Cardiac fibroblast (primary cell): ENCODE measurements around the gene MBOAT1.

Experiments
- DNase-seq, 2 donors: peaks; one replicate each; pipeline versions ENCODE4 v3.0.0 to v3.0.0-alpha.2; 2010; ENCODE audit warnings: low read depth in 2 of 2
- H3K4me3 ChIP-seq, 2 donors: replicated peaks in 1 of 2; 1 replicate in 1 of 2; 2 replicates in 1 of 2; pipeline ENCODE4 v1.5.1; 2011; ENCODE audit warnings: low read depth in 2 of 2, low read length in 2 of 2, mild to moderate bottlenecking in 2 of 2, moderate library complexity in 1 of 2
- CTCF ChIP-seq: IDR thresholded peaks from one replicate; pipeline ENCODE4 v1.5.1; 2011; ENCODE audit warnings: low read depth, mild to moderate bottlenecking, low read length, inconsistent platforms

MBOAT1 gene

DNA sequence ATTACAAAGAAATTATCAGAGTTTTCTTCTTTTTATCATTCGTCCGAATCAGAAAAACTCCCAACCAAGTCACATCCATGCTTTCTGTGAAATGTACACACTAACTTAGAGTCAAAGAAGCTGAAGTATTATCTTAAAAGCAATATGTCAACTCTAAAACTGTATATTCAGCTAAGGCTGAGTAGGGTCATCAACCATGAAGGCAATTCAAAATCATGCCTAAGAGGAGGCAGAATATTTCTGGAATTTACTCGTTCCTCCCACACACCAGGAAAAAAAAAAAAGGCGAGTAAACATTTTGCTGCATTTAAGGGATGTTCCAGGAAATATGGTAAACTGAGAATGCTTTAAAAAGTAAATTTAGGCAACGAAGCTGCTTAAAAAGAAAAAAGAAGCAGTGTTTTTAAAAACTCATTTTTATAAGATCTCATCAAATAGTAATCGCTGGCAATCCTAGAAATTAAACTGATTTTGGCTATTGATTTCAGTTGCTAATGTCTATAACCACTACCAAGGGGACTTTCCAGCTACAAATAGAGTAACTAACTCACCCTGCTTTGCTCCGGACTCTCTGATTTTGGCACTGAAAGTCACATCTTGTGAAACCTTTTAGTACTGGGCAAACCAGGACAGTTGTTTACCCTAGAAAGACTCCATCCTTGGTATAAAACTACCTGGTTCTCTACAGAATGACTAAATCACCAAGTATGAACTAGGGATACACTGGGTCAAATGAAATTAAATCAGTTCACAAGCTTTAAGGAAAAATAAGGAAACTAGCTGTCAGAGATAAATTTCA is 82.8 kb downstream of the MBOAT1 start:
- DNase-seq, result peak in 1 of 2 donors; percentile 2
- H3K4me3 ChIP-seq, result no peak overlapping the region
- no peak for TF ChIP-seq CTCF

DNA sequence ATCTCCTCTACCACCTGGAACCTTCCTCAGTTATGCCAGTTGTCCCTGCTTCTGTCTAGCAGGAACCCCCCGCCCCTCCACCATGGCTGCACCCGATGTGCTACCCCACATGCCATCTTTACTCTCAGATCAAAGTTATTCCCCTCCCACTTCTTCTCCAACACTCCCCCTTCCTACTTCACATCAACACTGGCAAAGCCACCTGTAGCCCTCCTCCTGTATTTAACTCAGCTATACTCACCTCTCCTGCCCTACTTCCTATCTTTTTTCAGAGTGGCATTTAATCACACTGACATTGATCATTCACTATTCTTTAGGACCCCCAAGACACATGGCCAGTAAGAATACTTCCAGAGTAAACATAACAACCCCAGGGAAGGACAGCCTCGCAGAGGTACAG is 84.3 kb downstream of the MBOAT1 start:
- DNase-seq, result no peak
- no peak overlapping the region for H3K4me3 ChIP-seq
- no peak for TF ChIP-seq CTCF

GRCh38 chr6:20126789-20127653 is 85.2 kb downstream of the MBOAT1 start:
- DNase-seq, result peak; percentile 55 to 62
- no peak overlapping the region for H3K4me3 ChIP-seq
- TF ChIP-seq CTCF, result peak; percentile 99

DNA sequence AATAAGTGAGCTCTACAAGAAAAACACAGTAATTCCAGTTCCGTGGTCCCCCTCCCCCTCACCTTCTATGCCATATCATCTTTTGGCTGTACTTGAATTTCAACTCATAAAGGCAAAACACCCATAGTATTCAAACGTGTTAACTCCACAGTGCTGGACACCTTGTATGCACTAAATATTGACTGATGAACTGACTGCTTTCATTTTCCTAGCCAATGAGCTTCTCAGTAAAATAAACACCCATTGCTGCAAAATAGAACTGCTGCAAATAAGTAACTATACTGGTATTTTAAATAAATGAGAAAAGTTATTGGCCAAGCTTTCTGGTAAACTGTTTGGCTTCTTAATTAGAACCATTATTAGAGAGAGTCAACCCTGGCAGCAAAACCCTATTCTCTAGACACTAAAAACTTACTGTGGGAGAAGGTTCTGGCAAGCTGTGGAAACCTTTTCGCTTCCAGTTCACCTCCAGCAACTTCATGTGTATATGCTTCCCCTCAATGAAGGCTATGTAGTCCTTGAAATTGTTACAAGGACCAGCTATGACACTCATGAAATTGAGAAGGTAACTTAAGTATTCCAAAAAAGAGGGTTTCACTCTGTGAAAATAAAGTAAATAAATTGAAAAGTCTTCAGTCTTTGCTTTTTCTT is 86.0 kb downstream of the MBOAT1 start:
- no peak for TF ChIP-seq CTCF
- no peak for DNase-seq

DNA sequence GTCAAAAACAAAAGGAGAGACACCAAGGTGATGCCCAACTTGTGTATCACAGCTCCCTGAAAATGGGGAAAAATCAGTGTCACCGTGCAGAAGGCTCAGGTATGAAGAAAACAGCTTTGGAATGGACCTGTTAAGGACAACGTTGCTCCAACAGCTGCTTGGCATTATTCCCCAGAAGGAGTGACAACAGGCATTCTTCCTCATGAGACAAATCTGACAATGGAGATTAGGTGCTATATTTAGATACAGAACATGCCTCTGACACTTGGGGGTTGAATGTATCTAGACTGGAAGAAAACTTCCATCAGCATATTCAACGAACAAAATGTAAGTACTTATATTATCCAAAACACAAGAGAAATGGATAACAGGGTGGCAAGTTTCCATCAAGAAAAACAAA is 87.7 kb downstream of the MBOAT1 start:
- H3K4me3 ChIP-seq, result no peak overlapping the region
- no peak for TF ChIP-seq CTCF
- no peak for DNase-seq

More for the DNA sequence above, 86.0 kb downstream of the MBOAT1 start:
- H3K4me3 ChIP-seq, result no peak overlapping the region

DNA sequence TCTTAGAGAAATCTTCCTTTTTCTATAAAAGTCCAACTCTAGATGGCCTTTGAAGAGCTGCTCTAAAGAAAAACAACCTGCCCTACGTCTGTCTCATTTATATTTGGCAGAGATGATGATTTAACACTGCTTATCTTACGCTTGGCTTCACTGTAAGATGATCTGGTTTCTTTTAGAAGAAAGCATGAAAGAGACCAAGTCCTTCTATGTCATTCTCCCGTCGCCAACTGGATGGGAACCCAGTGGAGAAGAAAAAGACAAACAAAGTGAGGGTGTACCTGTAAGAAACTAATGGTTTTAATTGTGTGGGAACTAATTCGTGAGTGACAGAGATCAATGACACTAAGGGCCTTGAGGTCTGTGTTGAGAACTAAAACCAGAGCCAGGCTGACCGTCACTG is 92.8 kb downstream of the MBOAT1 start:
- no peak for DNase-seq
- TF ChIP-seq CTCF, result no peak
- no peak overlapping the region for H3K4me3 ChIP-seq
